Neural cell (in vitro differentiated cells): ENCODE measurements around the gene ACKR1. TPM values are rescaled to one million over a fixed set of nuclear protein-coding genes. Genes with fewer than 3 reads are reported as not detected.
A peak's percentile ranks its signal among the peaks of the same experiment; 100 is the strongest.

Source experiments
- H2AFZ ChIP-seq: fragments of 200-600, 300-800 bp; sonication (generic), shearing (Covaris generic); 2 replicates; pipeline ENCODE4 v1.6.0; 2014; ENCODE audit warnings: low read depth, mild to moderate bottlenecking, antibody characterized with exemption, low read length, moderate library complexity
- H3F3A ChIP-seq: fragments of 200-600 bp; shearing (Covaris generic); 2 replicates; pipeline ENCODE4 v1.6.1; 2016; ENCODE audit warnings: mild to moderate bottlenecking, moderate library complexity, mixed read lengths, antibody characterized with exemption, low read length; ENCODE audit not compliant: insufficient read depth, poor library complexity, severe bottlenecking
- H3K27ac ChIP-seq: fragments of 200-600, 300-800 bp; sonication (generic), shearing (Covaris generic); 2 replicates; pipeline ENCODE4 v1.5.1; 2014; ENCODE audit warnings: mild to moderate bottlenecking, low read length, moderate library complexity
- H3K27me3 ChIP-seq: fragments of 300-800, 200-600 bp; sonication (generic), shearing (Covaris generic); 2 replicates; pipeline ENCODE4 v1.6.0; 2014; ENCODE audit warnings: mild to moderate bottlenecking, low read depth, low read length, moderate library complexity; ENCODE audit not compliant: insufficient read depth
- H3K36me3 ChIP-seq: fragments of 300-800, 200-600 bp; sonication (generic), shearing (Covaris generic); 2 replicates; pipeline ENCODE4 v1.5.1; 2014; ENCODE audit warnings: mild to moderate bottlenecking, antibody characterized with exemption, low read length, moderate library complexity; ENCODE audit not compliant: insufficient read depth
- H3K4me2 ChIP-seq: fragments of 300-800, 200-600 bp; sonication (generic), shearing (Covaris generic); 2 replicates; pipeline ENCODE4 v1.6.0; 2014; ENCODE audit warnings: mild to moderate bottlenecking, low read length
- H3K4me3 ChIP-seq: fragments of 300-800, 200-600 bp; sonication (generic), shearing (Covaris generic); 2 replicates; pipeline ENCODE4 v1.5.1; 2014; ENCODE audit warnings: mild to moderate bottlenecking, low read length, moderate library complexity
- H3K79me2 ChIP-seq: fragments of 200-600 bp; shearing (Covaris generic); replicated peaks from 2 replicates; pipeline ENCODE4 v1.6.0; 2014; ENCODE audit warnings: mild to moderate bottlenecking, low read length, moderate library complexity; ENCODE audit not compliant: insufficient read depth
- H3K9ac ChIP-seq: fragments of 300-800, 200-600 bp; sonication (generic), shearing (Covaris generic); 2 replicates; pipeline ENCODE4 v1.6.1; 2016; ENCODE audit warnings: mild to moderate bottlenecking, low read length, mixed read lengths
- H3K9me2 ChIP-seq: fragments of 200-600 bp; shearing (Covaris generic); 2 replicates; pipeline ENCODE4 v1.6.1; 2016; ENCODE audit warnings: mild to moderate bottlenecking, low read length, mixed read lengths; ENCODE audit not compliant: insufficient read depth
- H3K9me3 ChIP-seq: fragments of 200-600, 300-800 bp; sonication (generic), shearing (Covaris generic); 2 replicates; pipeline ENCODE4 v1.6.1; 2016; ENCODE audit warnings: mild to moderate bottlenecking, mixed run types, low read length, moderate library complexity, mixed read lengths
- H4K20me1 ChIP-seq: fragments of 200-600 bp; shearing (Covaris generic); 2 replicates; pipeline ENCODE4 v1.6.1; 2016; ENCODE audit warnings: mild to moderate bottlenecking, mixed run types; ENCODE audit not compliant: insufficient read depth
- CTCF ChIP-seq: fragments of 450-650 bp; IDR thresholded peaks from 2 replicates; pipeline ENCODE4 v1.5.1; 2014; ENCODE audit warnings: antibody characterized with exemption, mild to moderate bottlenecking, moderate library complexity; ENCODE audit not compliant: poor library complexity, severe bottlenecking
- EP300 ChIP-seq: fragments of 450-650 bp; conservative IDR thresholded peaks from 2 replicates; pipeline ENCODE4 v1.6.1; 2014; ENCODE audit warnings: antibody characterized with exemption, mild to moderate bottlenecking, moderate library complexity; ENCODE audit not compliant: poor library complexity, severe bottlenecking
- EZH2 ChIP-seq: fragments of 200-600, 300-800 bp; shearing (Covaris generic), sonication (generic); IDR thresholded peaks from 2 replicates; pipeline ENCODE4 v1.6.1; 2014; ENCODE audit warnings: antibody characterized with exemption, low read length, borderline replicate concordance, mild to moderate bottlenecking; ENCODE audit not compliant: insufficient read depth, poor library complexity, severe bottlenecking
- MXI1 ChIP-seq: fragments of 450-650 bp; conservative IDR thresholded peaks from 2 replicates; pipeline ENCODE4 v1.6.1; 2014; ENCODE audit warnings: antibody characterized with exemption, mild to moderate bottlenecking; ENCODE audit not compliant: poor library complexity, severe bottlenecking
- POLR2AphosphoS5 ChIP-seq: IDR thresholded peaks from 2 replicates; pipeline ENCODE4 v1.6.1; 2012
- RAD21 ChIP-seq: fragments of 450-650 bp; conservative IDR thresholded peaks from 2 replicates; pipeline ENCODE4 v1.6.1; 2014; ENCODE audit warnings: antibody characterized with exemption, mild to moderate bottlenecking, moderate library complexity
- REST ChIP-seq: IDR thresholded peaks from 2 replicates; pipeline ENCODE4 v1.6.1; 2012; ENCODE audit warnings: borderline replicate concordance
- SMC3 ChIP-seq: fragments of 450-650 bp; conservative IDR thresholded peaks from 2 replicates; pipeline ENCODE4 v1.6.1; 2014; ENCODE audit warnings: antibody characterized with exemption, mild to moderate bottlenecking, moderate library complexity; ENCODE audit not compliant: poor library complexity
- TAF1 ChIP-seq: IDR thresholded peaks from 2 replicates; pipeline ENCODE4 v1.6.1; 2012; ENCODE audit warnings: low read depth
- polyA plus RNA-seq: library from polyadenylated mRNA; depleted of rRNA; stranded (reverse); fragments of >200 nt; gene quantifications from 2 replicates; pipeline ENCODE4 v1.2.3, GENCODE V29; 2014

ACKR1 gene
- polyA plus RNA-seq, 1 donor from 2014 or later, result 3.3 TPM

- H3K4me3 ChIP-seq, result no peak overlapping the region
- no peak overlapping the region for H3K4me2 ChIP-seq
- H3K9ac ChIP-seq, result no peak overlapping the region
- no peaks in the 10 kb centered on the region for H3K79me2 ChIP-seq
- H3K9me3 ChIP-seq, result no peaks in the 10 kb centered on the region
- H3K27me3 ChIP-seq, result no peaks in the 10 kb centered on the region
- H3K36me3 ChIP-seq, result no peaks in the 10 kb centered on the region
- H2AFZ ChIP-seq, result no peak overlapping the region
- no peaks in the 10 kb centered on the region for H4K20me1 ChIP-seq
- no peaks in the 10 kb centered on the region for H3F3A ChIP-seq
- no peak overlapping the region for H3K27ac ChIP-seq
- H3K9me2 ChIP-seq, result no peaks in the 10 kb centered on the region
- TF ChIP-seq MXI1 (no peak), POLR2AphosphoS5 (no peak), EZH2 (no peak), RAD21 (no peak), EP300 (no peak), TAF1 (no peak), REST (no peak), CTCF (no peak), SMC3 (no peak)
Observed at GRCh38 chr1:159212596-159212995, 7.9 kb downstream of the ACKR1 start.

GRCh38 chr1:159214149-159214760, 9.6 kb downstream of the ACKR1 start:
- Histone ChIP-seq H3K9me3 (no peaks in the 10 kb centered on the region), H3K4me2 (no peak overlapping the region), H3K36me3 (no peaks in the 10 kb centered on the region), H3K4me3 (no peak overlapping the region), H3K27ac (no peak overlapping the region), H3K9me2 (no peaks in the 10 kb centered on the region), H3F3A (no peaks in the 10 kb centered on the region), H3K27me3 (no peaks in the 10 kb centered on the region), H3K9ac (no peak overlapping the region), H3K79me2 (no peaks in the 10 kb centered on the region), H2AFZ (no peak overlapping the region), H4K20me1 (no peaks in the 10 kb centered on the region)
- peak; percentile 81 for TF ChIP-seq SMC3
- TF ChIP-seq CTCF, result peak; percentile 83
- no peak for TF ChIP-seq MXI1
- TF ChIP-seq RAD21, result peak; percentile 79
